Kidney (tissue), 14 donors: ENCODE results near the gene ZNF581. TPM values are rescaled to one million over a fixed set of nuclear protein-coding genes. Genes with fewer than 3 reads are reported as not detected.
A peak's percentile ranks its signal among the peaks of the same experiment; 100 is the strongest.

Experiments
- DNase-seq, 5 donors: peaks; one replicate each; pipeline ENCODE4 v3.0.0-alpha.2; 2013 to 2020
- FAIRE-seq: peaks from 2 replicates; lab custom pipeline; 2012; peaks lifted over from hg19 to GRCh38; lab: Jason Lieb, UNC
- H3K27ac ChIP-seq, 2 donors: one replicate each; pipeline ENCODE4 v1.7.0; 2013; ENCODE audit warnings: low read depth in 2 of 2, low read length in 2 of 2, inconsistent platforms in 1 of 2
- H3K27me3 ChIP-seq: one replicate; pipeline ENCODE4 v1.7.1; 2013; ENCODE audit warnings: low read length, inconsistent platforms; ENCODE audit not compliant: control insufficient read depth, insufficient read depth
- H3K36me3 ChIP-seq, 3 donors: one replicate each; pipeline versions ENCODE4 v1.7.0 to v1.7.1; 2013; ENCODE audit warnings: low read length in 3 of 3, control low read depth in 1 of 3, inconsistent platforms in 1 of 3; ENCODE audit not compliant: insufficient read depth in 3 of 3, control insufficient read depth in 2 of 3
- H3K4me1 ChIP-seq, 3 donors: one replicate each; pipeline versions ENCODE4 v1.7.0 to v1.7.1; 2013; ENCODE audit warnings: low read length in 3 of 3, inconsistent platforms in 1 of 3, low read depth in 1 of 3; ENCODE audit not compliant: control insufficient read depth in 2 of 3, insufficient read depth in 2 of 3
- H3K4me3 ChIP-seq, 3 donors: one replicate each; pipeline versions ENCODE4 v1.7.0 to v1.8.1; 2013; ENCODE audit warnings: low read length in 3 of 3, control low read depth in 1 of 3, inconsistent platforms in 1 of 3
- H3K9ac ChIP-seq, 3 donors: one replicate each; pipeline versions ENCODE4 v1.7.0 to v1.7.1; 2013; ENCODE audit warnings: low read length in 3 of 3, control low read depth in 1 of 3, inconsistent platforms in 1 of 3
- H3K9me3 ChIP-seq, 3 donors: one replicate each; pipeline versions ENCODE4 v1.7.0 to v1.7.1; 2013; ENCODE audit warnings: low read length in 3 of 3, control low read depth in 1 of 3, inconsistent platforms in 1 of 3; ENCODE audit not compliant: control insufficient read depth in 2 of 3, insufficient read depth in 1 of 3
- CTCF ChIP-seq: IDR thresholded peaks from 3 replicates; pipeline ENCODE4 v1.5.1; 2012; ENCODE audit warnings: mild to moderate bottlenecking, moderate library complexity, borderline replicate concordance; ENCODE audit not compliant: insufficient read depth; ENCODE audit errors: extremely low read depth
- intact Hi-C: fragments of 100-400 bp; cut with DNase I; formaldehyde crosslinking; loops from one replicate; pipeline ENCODE4 v1.11.1; 2022
- polyA plus RNA-seq: library from polyadenylated mRNA; stranded (reverse); fragments of 350-450 nt; fragmentation: Illumina TruSeq; extraction: RNeasy Lipid Tissue Mini Kit (QIAGEN cat#74804); gene quantifications from one replicate; pipeline ENCODE4 v1.2.3, GENCODE V29; 2014; ENCODE audit warnings: low read depth, low replicate concordance; ENCODE audit not compliant: insufficient read depth
- total RNA-seq: library from RNA; stranded (reverse); fragmentation: NEBNext Ultra II Directional; extraction: Animal tissue kit (Norgen Biotek cat#: 25700); gene quantifications from one replicate; pipeline ENCODE4 v1.2.1, GENCODE V29; 2021
- donor health status: control.
- donor health status: control.
- donor health status: control.
- donor health status: control.
- donor health status: control.
- donor health status: DM: yes; HTN: yes; CAD: no.
- donor health status: Normal renal cell carcinoma (clear cell type).

The ZNF581 gene
- total and polyA plus RNA-seq, 2 donors from 2014 or later: 22.0 to 23.6 TPM

GRCh38 chr19:55653651-55654322 is 10.3 kb downstream of the ZNF581 start:
- intact Hi-C loops: no loop called here
- peak overlapping the region; percentile 99 for H3K27ac ChIP-seq
- peak overlapping the region; percentile 83 to 96 (median 84) for H3K9ac ChIP-seq
- peaks cover 8 to 37% (median 10%) of the 10 kb centered on the region in 3 donors for H3K4me1 ChIP-seq
- H3K27me3 ChIP-seq: no peaks in the 10 kb centered on the region
- H3K36me3 ChIP-seq: no peaks in the 10 kb centered on the region
- no peaks in the 10 kb centered on the region for H3K9me3 ChIP-seq
- peak; percentile 73 for FAIRE-seq
- peak overlapping the region; percentile 95 to 97 (median 96) for H3K4me3 ChIP-seq
- peak; percentile 99 to 100 (median 100) for DNase-seq
- peak; percentile 100 for TF ChIP-seq CTCF

GRCh38 chr19:55654323-55654867 is 10.9 kb downstream of the ZNF581 start:
- Histone ChIP-seq H3K36me3 (no peaks in the 10 kb centered on the region), H3K4me3 (peak overlapping the region; percentile 95 to 97 (median 96)), H3K9ac (peak overlapping the region; percentile 96 to 98 (median 97)), H3K4me1 (peaks cover 8 to 31% (median 10%) of the 10 kb centered on the region in 3 donors), H3K9me3 (no peaks in the 10 kb centered on the region), H3K27me3 (no peaks in the 10 kb centered on the region), H3K27ac (peak overlapping the region; percentile 99)
- DNase-seq: peak; percentile 100
- TF ChIP-seq CTCF: no peak
- intact Hi-C loops: no loop called here
- FAIRE-seq: peak; percentile 95

GRCh38 chr19:55654868-55655647 is 11.6 kb downstream of the ZNF581 start, which contains the start of gene U2AF2:
U2AF2 (plus strand) TSS chr19:55655035; CDS start chr19:55655105, 70 bp downstream.
- Histone ChIP-seq H3K36me3 (no peaks in the 10 kb centered on the region), H3K27me3 (no peaks in the 10 kb centered on the region), H3K27ac (peak within 1 kb of the TSS; percentile 99), H3K9ac (peak within 1 kb of the TSS; percentile 96 to 98 (median 97)), H3K9me3 (no peaks in the 10 kb centered on the region), H3K4me1 (peaks cover 8 to 29% (median 10%) of the 10 kb centered on the region in 3 donors), H3K4me3 (peak within 1 kb of the TSS; percentile 95 to 97 (median 96))
- TF ChIP-seq CTCF: no peak
- DNase-seq: peak; percentile 97 to 99 (median 98)
- intact Hi-C loops: no loop called here
- no peak for FAIRE-seq
